DMS153 (cell line): Measurements from ENCODE around the gene MAST3.
A peak's percentile ranks its signal among the peaks of the same experiment; 100 is the strongest.

Source experiments
- DNase-seq: peaks from one replicate; lab custom pipeline; 2025; lab: John Stamatoyannopoulos, UW

MAST3 gene

DNA sequence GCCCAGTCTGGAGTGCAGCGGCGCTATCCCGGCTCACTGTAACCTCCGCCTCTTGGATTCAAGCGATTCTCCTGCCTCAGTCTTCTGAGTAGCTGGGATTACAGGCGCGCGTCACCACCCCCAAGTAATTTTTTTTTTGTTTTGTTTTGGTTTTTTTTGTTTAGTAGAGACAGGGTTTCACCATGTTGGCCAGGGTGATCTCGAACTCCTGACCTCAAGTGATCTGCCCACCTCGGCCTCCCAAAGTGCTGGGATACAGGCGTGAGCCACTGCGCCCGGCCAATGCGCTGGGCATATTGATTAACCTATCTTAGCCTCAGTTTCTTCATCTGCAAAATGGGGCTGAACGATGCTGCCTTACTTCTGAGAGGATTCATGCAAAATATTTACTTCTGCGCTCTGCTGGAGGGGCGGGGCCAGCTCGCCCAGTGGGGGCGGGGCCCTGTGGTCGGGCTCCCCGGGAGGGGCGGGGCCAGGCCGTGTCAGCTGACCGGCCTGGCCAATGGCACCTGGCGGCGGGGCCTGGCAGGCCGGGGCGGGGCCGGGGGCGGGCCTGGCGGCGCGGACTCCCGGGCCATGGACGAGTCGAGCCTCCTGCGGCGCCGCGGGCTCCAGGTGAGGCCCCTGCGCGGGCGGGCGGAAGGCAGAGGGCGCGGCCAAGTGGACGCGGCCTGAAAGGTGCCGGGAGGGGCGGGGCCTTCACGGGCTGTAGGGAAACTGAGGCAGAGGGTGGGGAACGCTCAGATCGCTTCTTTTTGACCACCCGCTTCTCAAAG, at the start of gene MAST3:
Gene MAST3 (plus strand): TSS at position 562 of the 776 bp plus-strand sequence. CDS start 15 bp downstream, at position 577.
- peak; percentile 39 for DNase-seq

DNA sequence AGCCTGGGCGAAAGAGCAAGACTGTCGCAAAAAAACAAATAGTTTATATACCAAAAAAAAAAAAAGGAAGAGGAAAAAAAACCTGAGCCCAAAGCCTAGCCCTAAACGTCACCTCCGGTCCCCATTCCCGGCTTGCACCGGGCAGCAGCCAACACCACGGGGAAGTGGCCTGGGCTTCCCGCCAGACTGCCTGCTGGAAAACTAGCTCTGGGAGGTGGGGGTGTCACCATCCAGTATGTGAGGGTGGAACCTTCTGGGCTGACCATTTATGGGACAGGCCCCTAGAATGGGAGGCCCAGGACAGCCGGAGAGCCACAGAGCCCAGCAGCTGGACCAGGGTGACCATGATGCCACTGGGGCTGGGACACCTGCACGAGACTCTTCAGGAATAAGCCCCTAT, 48.2 kb upstream of the MAST3 start:
- DNase-seq, result no peak

DNA sequence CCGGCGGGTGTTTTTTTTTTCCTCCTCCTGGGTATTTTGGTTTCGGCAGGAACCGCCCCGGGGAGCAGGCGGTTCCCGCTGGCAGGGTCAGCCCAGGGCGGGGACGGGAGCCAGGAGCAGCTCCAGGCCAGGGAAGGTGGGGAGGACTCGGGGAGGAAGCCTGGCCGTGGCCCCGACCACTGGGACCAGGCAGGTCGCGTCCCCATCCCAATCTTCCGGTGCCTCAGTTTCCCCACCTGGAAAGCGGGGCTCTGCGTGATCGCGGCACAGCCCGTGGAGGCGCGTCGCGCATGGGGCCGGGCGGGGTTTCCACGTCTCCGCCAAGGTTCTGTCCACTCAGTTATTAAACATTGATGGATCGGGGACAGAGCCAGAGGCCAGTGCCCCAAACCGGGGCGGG, 45.7 kb upstream of the MAST3 start:
- no peak for DNase-seq

DNA sequence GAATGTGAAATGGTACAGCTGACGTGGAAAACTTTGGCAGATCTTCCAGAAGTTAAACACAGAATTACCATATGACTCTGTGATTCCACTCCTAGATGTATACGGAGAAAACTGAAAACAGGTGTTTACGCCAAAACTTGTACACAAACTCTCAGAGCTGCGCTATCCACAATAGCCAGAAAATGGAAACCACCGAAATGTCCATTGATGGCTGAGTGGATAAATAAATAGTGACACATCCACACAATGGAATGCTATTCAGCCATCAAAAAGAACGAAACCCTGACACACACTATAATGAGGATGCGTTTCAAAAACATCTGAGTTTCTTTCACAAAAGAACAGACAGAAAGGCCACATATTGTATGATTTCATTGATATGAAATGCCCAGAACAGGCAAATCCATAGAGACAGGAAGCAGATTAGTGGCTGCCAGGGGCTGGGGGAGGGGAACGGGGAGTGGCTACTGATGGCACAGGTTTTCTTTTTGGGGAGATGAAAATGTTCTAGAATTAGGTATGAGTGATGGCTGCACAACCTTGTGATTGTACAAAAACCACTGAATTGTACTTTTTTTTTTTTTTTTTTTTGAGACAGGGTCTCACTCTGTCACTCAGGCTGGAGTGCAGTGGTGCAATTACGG, 43.9 kb upstream of the MAST3 start:
- no peak for DNase-seq

DNA sequence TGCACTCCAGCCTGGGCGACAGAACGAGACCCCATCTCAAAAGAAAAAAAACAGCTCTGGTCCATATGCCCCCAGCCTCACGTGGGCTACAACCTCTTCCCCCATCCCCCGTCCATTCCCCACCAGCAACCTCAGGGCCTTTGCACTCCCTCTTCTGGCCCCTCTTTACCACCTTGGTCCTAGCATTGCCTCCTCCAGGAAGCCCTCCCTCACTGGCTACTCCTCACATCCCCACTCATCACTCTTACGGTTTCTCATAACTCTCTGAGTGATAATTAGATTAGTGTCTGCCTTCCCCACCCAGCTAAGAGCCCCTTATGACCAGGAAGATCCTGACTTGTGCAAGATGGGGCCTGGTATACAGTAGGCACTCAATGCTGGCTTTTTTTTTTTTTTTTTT, 41.6 kb upstream of the MAST3 start:
- DNase-seq, result no peak

DNA sequence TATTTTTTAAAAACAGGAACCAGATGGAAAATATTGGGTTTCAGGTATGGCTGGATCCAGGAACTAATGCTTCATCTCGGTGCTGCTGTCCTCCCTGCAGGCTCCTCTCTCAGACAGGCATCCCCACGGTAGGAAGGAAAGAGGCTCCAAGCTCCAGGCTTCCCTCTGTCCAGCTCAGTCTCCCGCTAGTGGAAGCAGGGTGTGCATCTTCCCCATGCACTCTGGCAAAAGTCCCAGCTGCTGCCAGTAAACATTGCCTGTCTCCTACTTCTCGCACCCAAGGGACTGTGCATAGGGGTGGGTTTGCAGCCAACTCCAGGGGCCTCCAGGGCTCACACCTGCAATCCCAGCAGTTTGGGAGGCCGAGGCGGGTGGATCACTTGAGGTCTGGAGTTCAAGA, 40.0 kb upstream of the MAST3 start:
- DNase-seq, result peak; percentile 5

DNA sequence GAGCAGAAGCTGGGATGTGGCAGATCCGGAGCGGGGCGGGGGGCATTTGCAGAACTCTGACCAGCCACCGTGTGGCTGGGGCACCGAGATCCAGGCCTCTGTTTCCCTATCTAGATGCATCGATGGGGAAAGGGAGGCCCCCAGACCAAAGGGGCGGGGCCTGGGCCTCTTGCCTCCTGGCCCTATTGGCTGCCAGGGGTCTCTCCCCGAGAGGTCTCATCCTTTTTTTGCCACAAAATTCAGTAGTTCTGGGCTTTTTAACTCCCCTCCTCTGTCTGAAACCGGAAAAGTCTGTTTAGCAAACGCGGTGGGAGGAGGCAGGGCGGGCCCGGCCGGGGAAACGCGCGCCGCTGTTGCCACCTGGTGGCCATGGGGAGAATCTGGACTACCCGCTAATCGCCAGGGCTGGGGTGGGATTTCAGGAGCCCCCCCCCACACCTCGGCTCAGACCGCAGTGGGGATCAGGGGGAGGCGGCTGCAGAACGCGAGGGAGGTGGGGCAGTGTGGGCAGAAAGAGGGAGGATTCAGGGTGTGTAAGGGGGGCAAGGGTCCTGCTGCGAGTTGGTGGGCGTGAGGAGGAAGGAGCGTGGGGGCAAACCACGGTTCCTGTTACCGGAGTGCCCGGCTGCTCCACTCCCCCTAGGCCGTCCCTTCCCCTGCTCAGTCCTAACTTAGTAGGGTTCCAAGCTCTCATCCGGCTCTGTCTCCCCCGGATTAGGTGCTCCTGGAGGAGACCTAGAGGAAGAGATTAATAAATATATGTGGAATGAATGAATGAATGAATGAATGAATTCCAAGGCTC, 39.2 kb upstream of the MAST3 start:
- DNase-seq, result peak; percentile 37

DNA sequence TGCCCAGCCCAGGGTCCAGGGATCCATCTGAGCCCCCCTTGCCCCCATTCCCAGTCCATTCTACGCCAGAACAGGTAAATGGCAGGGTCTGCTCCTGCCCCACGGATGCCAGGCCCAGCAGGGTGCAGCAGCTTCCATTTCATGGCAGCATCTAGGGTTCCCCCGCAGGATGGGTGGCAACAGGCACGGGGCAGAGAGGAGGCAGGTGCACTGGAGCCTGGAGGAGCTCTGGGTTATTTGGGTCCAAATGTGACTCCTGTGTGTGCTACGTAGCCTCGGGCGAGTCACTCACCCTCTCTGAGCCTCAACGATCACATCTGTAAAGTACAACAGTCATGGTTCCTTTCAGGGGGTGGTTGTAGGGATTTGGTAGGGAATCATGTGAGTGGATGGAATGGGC, 38.3 kb upstream of the MAST3 start:
- no peak for DNase-seq

DNA sequence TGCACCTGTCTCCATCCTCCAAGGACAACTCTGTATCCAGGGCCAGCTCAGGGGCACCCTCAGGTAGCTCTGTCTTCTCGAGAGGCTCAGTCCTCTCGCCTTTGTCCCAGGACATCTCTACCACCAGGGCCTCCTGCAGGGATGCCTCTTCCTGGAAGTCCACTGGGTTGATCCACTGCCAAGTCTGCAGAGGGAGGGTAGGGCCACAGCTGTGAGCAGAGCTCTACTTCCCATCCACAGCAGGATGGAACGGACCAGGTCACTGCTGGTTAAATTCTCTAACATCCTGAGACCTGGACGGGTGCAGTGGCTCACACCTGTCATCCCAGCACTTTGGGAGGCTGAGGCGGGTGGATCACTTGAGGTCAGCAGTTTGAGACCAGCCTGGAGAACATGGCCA, 37.7 kb upstream of the MAST3 start:
- DNase-seq, result no peak

DNA sequence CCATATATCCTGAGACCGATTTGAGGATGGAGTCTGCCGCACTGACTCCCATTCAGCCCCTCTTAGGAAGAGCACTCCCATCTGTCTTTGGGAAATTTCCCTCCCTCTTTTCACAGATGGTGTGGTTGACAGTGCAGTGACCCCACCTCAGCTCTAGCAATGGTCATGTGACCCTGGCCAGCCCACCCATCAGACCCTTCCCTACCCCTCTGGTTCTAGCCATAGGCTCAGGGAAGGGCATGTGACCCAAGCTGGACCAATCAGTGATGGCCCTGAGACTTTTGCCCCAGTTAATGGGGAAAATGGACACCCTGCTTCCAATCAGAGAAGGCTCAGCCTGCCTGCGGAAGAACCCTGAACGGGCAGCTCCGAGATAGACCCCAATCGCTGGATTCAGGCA, 37.1 kb upstream of the MAST3 start:
- DNase-seq, result no peak

DNA sequence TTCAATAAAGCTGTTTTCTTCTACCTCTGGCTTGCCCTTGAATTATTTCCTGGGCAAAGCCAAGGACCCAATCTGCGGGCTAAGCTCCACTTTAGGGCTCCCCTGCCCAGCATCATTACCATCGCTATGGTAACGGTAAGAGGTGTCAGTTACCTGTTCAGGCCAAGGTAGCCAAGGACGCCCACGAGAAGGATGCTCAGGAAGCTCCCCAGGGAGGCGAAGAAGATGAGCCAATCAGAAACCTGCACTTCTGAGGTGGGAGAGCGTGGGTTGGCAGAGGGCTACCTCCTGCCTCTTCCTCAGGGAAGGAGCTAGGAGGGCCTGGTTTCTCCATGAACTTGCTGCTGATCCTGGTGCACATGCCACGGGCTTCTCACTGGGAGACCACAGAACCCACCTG, 35.5 kb upstream of the MAST3 start:
- peak; percentile 40 for DNase-seq

DNA sequence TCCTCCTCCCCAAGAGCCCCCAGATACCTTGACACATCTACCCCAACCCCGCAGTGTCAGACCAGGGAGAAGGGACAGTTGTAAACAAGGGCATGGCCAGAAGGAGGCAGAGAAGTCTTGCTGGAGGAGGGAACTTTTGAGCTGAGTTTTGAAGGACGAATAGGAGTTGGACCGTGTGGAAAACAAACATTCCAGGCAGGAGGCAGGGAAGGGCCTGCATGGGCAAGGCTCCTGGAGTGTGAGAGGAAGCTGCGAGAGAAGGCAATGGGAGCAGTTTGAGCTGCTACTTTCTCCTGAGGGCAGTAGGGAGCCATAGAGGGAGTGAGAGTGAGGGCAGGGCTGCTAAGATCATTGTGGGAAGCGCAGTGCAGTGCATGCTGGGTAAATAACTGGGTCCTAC, 34.1 kb upstream of the MAST3 start:
- no peak for DNase-seq

DNA sequence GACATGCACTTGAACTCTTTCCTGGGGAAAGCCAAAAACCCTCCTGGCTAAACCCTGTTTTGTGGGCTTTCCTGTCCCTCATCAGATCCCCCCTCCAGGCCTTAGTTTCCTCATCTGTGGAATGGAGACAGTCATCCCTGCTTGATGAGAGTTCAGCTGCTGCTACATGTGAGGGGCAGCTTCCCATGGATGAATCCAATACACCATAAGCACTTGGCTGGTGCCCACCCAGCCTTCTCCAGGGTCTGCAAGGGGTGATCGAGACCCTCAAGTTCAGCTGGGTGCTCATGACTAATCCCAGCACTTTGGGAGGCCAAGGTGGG, 32.4 kb upstream of the MAST3 start:
- DNase-seq, result no peak

DNA sequence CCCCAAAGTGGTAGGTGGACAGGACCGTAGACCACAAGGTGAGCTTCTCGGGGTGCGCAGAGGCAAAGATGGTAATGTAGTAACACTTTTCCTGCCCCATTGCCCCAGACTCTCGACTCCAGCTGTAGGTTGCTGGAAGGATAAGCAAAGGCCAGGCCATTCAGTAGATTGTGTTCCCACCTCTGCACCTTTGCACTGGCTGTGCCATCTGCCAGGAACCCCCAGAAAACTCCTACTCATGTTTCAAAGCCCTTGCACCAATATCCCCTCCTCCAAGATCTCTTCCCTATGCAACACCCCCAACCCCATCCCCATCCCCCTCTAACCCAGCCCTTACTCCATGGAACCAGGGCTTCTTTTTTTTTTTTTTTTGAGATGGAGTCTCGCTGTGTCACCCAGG, 29.2 kb upstream of the MAST3 start:
- no peak for DNase-seq

DNA sequence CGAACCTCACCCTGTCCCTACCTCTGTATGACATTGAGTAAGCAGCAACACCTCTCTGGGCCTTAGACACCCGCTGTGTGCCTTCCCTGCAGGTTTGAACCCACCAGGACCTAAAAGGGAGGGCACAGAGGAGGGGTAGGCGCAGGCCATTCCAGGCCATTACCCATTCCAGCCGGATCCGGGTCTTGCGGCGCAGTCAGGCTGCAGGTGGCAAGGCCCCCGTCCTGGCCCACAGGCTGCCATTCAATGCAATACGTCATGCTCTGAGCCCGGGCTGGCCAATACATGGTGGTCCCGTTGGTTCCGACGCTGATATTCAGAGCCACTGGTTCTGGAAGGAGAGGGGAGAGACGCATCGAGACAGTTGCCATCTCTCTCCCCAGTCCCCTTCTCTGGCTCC, 28.2 kb upstream of the MAST3 start:
- no peak for DNase-seq

DNA sequence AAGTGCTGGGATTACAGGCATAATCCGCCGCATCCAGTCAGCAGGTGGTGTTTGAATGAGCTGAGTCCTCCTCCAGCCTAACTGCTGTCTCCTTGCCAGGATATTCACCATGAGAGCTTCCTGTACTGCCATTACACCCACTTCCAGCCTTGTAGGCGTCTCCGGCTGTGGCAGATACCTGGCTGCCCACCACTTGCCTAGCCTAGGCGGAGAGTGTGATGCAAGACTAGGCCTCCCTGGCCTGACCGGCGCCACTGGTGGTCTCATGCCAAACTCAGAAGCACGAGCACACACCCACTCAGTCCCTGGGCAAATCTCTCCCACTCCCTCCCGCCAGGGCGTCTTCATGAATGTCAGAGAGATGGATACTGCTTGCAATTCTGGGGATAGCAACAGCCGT, 27.4 kb upstream of the MAST3 start:
- no peak for DNase-seq

DNA sequence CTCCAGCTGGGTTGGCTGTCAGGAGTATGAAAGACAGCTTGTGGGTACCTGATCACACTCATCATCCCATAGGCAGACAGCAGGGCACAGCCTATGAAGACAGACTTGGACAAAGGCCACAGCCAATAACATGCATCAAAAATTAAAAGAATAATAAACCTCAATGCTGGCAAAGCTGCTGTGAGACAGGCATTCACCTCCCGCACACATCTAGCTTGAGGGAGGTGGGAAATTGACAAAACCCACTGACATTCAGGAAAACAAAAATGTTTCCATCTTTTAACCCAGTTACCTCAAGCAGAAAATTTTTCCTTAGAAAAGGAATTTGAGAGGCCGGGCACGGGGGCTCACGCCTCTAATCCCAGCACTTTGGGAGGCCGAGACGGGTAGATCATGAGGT, 25.2 kb upstream of the MAST3 start:
- DNase-seq, result no peak

DNA sequence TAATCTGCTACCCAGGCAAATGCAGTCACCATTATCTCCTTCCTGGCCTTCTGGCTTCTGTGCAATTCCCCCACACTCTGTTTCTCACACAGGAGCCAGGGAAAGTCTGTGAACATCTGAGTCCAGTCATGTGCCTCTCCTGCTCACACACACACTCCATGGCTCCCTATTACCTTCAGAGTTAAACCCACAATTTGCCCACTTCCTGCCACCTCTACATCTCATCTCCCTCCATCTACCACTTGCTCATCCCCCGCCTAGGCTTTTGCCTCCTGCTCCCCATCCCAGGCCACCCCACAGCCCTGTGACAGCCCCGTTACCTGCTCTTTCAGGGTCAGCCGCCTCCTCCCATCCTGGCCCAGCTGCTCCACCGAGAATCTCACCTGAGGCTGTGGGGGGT, 24.4 kb upstream of the MAST3 start:
- no peak for DNase-seq

DNA sequence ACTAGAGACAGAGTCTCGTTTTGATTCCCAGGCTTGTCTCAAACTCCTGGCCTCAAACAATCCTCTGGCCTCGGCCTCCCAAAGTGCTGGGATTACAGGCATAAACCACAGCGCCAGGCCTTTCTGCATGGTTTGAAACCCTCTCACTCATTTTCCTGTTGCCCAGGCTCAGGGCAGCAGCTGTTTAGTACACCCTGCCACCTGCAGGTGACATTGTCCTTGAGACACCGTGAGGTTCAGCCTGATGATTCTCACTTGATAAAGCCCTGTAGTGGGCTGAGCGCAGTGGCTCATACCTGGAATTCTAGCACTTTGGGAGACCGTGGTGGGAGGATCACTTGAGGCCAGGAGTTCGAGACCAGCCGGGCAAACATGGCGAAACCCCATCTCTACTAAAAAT, 23.4 kb upstream of the MAST3 start:
- DNase-seq, result no peak

DNA sequence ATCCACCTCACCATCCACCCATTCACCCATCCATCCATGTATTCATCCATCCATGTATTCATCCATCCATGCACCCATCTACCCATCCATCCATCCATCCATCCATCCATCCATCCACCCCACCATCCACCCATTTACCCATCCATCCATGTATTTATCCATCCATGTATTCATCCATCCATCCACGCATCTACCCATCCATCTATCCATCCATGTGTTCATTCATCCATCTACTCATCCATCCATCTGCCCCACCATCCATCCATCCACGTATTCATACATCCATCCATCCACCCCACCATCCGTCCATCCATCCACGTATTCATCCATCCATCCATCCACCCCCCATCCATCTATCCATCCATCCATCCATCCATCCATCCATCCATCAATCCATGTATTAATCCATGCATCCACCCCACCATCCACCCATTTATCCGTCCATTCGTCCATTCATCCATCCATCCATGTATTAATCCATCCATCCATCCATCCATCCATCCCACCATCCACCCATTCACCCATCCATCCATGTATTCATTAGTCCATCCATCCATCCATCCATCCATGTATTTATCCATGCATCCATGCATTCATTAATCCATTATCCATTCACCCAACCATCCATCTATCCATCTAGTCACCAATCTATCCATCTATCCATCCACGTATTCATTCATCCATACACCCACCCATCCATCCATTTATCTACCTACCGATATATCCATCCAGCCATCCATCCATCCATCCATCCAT, 13.5 kb upstream of the MAST3 start:
- DNase-seq, result no peak

DNA sequence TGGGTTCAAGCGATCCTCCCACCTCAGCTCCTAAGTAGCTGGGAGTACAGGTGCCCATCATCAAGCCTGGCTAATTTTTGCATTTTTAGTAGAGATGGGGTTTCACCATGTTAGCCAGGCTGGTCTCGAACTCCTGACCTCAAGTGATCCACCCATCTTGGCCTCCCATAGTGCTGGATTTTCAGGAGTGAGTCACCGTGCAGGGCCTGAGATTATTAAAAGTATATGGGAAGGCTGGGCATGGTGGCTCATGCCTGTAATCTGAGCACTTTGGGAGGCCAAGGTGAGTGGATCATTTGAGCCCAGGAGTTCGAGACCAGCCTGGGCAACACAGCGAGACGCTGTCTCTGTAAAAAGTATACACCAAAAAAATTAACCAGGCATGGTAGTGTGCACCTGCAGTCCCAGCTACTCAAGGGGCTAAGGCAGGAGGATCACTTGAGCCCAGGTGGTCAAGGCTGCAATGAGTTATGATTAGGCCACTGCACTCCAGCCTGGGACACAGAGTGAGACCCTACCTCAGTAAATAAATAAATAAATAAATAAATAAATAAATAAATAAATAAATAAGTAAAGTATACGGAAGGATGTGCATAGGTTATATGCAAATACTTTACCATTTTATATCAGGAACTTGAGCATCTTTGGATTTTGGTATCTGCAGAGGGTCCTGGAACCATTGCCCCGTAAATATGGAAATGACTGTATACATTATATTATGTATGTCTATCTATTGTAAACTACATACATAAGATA, 11.7 kb upstream of the MAST3 start:
- no peak for DNase-seq
